Cardiac muscle cell (in vitro differentiated cells and primary cell): ENCODE data around the gene FKBP5. TPM values are rescaled to one million over a fixed set of nuclear protein-coding genes. Genes with fewer than 3 reads are reported as not detected.

Experiments
- DNase-seq, 2 donors: peaks; one replicate each; pipeline versions ENCODE4 v3.0.0 to v3.0.0-alpha.2; 2010 to 2017; ENCODE audit warnings: low read depth in 1 of 2, low spot score in 1 of 2
- H3K27ac ChIP-seq: fragments of 200-600 bp; sonication (generic); 2 replicates; pipeline ENCODE4 v1.5.1; 2016
- H3K27me3 ChIP-seq: fragments of 200-600 bp; sonication (generic); 2 replicates; pipeline ENCODE4 v1.6.0; 2016; ENCODE audit warnings: control low read depth
- H3K36me3 ChIP-seq: fragments of 200-600 bp; sonication (generic); 2 replicates; pipeline ENCODE4 v1.5.1; 2016; ENCODE audit warnings: control low read depth
- H3K4me1 ChIP-seq: fragments of 200-600 bp; sonication (generic); 2 replicates; pipeline ENCODE4 v1.8.1; 2017; ENCODE audit warnings: low read depth, mild to moderate bottlenecking, mixed run types
- H3K4me3 ChIP-seq: fragments of 200-600 bp; sonication (generic); 2 replicates; pipeline ENCODE4 v1.5.1; 2016; ENCODE audit warnings: mild to moderate bottlenecking
- H3K9me3 ChIP-seq: fragments of 200-600 bp; sonication (generic); 2 replicates; pipeline ENCODE4 v1.5.1; 2017; ENCODE audit warnings: low read depth, mild to moderate bottlenecking, control low read depth
- polyA plus RNA-seq: library from polyadenylated mRNA; unstranded; fragments of >200 nt; fragmentation: Nextera tagmentation; extraction: Ambion mirVana; gene quantifications from 2 replicates; pipeline ENCODE4 v1.2.1, GENCODE V29; 2016
- total RNA-seq: library from RNA; depleted of rRNA; stranded (reverse); fragments of >200 nt; gene quantifications from 2 replicates; pipeline ENCODE4 v1.2.3, GENCODE V29; 2016
- TF ChIP-seq, protein P1 (sequence below): IDR thresholded peaks from 2 replicates; pipeline ENCODE4 v1.5.1; 2012; ENCODE audit warnings: low read depth, mild to moderate bottlenecking, low read length

Gene FKBP5
- total and polyA plus RNA-seq, 2 experiments from 2014 or later: 32.4 to 53.0 TPM

DNA sequence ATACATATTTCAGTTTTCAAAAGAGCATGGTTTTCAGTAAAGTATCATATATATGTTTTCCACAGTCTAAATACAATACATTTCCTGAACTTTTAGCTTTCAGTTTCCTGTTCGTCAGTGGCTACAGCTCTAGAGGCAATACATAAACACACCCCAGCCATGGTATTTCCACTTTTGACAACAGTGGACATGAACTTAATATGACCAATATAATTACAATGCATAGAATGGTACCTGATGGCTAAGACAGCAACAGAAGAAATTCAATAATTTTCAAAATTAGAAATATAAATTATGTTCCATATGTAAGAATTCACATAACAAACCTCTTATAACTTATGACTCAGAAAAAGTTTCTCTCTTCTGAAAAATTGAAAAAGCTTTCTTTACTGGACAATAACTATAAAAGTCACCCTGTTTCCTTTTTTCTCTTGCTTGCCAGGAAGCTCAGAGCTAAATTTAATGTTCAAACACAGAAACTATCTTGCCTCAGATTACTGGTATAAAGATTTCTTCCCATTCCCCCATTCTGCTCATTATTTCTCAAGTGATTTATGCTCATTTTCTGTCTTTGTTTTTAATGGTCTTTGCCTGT lies 19.2 kb downstream of the FKBP5 start:
- no peak overlapping the region for H3K27ac ChIP-seq
- TF ChIP-seq, protein P1, sequence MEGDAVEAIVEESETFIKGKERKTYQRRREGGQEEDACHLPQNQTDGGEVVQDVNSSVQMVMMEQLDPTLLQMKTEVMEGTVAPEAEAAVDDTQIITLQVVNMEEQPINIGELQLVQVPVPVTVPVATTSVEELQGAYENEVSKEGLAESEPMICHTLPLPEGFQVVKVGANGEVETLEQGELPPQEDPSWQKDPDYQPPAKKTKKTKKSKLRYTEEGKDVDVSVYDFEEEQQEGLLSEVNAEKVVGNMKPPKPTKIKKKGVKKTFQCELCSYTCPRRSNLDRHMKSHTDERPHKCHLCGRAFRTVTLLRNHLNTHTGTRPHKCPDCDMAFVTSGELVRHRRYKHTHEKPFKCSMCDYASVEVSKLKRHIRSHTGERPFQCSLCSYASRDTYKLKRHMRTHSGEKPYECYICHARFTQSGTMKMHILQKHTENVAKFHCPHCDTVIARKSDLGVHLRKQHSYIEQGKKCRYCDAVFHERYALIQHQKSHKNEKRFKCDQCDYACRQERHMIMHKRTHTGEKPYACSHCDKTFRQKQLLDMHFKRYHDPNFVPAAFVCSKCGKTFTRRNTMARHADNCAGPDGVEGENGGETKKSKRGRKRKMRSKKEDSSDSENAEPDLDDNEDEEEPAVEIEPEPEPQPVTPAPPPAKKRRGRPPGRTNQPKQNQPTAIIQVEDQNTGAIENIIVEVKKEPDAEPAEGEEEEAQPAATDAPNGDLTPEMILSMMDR: no peak
- H3K4me3 ChIP-seq: no peak overlapping the region
- no peaks in the 10 kb centered on the region for H3K36me3 ChIP-seq
- no peaks in the 10 kb centered on the region for H3K9me3 ChIP-seq
- DNase-seq: peak in 1 of 2 donors; percentile 54
- H3K4me1 ChIP-seq: peaks cover 7% of the 10 kb centered on the region
- H3K27me3 ChIP-seq: no peaks in the 10 kb centered on the region

DNA sequence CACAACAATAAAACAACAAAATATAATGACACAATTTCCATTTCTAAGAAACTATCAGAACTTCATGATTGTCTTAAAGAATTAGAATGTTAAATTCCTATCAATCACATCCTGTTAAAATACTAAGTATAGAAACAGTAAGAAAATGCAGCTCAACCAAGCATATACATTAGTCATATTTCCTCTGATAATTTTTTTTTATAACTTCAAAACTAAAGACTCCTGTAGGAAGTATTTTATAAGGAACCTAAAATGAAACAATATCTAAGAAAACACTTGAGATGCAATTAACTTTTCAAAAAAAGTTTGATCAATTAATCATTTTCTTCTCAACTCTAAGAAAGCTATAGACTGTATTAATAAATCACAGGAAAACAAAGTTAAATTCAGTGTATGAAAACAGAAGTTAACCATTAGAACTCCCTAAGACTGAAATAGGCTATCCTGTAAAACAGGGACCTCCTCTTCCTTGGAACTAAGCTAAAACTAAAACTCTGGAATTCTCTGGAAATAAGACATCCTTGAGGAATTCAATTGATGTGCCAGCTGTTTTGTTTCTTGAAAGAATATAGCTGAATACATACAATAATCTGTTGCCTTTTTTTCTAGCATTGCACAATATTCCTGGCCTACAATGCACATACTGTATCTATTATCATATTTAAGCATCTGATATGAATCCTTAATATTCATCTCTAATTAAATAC lies 19.8 kb downstream of the FKBP5 start:
- peak in 1 of 2 donors; percentile 67 for DNase-seq
- no peaks in the 10 kb centered on the region for H3K36me3 ChIP-seq
- H3K27me3 ChIP-seq: no peaks in the 10 kb centered on the region
- TF ChIP-seq, protein P1: no peak
- no peaks in the 10 kb centered on the region for H3K9me3 ChIP-seq
- no peak overlapping the region for H3K4me3 ChIP-seq
- H3K27ac ChIP-seq: no peak overlapping the region
- H3K4me1 ChIP-seq: peaks cover 13% of the 10 kb centered on the region

DNA sequence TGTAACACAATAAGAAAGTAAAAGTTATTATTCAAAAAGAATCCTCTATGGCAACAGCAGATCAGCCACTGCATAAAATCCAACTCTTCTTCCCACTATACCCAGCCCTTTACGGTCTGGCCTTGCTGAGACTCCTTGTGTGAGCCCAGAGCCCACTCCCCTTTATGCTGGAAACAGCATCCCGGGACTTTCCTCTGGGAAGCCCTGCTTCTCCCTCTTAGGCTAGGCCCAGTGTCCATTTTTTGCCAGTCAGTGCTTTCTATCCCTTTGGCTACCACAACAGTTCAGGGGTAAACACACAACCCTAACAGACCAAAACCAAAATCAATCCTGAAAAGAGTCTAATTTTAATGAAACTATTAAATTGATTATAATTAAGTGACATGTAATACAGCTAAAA lies 20.6 kb downstream of the FKBP5 start:
- Histone ChIP-seq H3K27me3 (no peaks in the 10 kb centered on the region), H3K4me1 (peaks cover 19% of the 10 kb centered on the region), H3K36me3 (no peaks in the 10 kb centered on the region), H3K9me3 (no peaks in the 10 kb centered on the region), H3K4me3 (no peak overlapping the region), H3K27ac (no peak overlapping the region)
- no peak for DNase-seq
- TF ChIP-seq, protein P1: no peak

DNA sequence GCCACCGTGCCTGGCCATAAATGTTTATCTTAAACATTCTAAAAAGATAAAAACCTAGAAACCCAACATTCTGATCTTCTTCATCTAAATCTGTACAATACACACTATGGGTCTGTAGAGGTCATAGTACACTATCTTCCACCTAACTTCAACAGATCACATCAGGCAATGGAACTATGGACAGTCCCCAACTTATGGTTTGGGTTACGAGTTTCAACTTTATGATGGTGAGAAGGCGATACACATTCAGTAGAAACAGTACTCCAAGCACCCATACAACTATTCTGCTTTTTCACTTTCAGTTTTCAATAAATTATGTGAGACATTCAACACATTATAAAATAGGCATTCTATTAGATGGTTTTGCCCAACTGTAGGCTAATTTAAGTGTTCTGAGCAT lies 23.1 kb downstream of the FKBP5 start:
- Histone ChIP-seq H3K4me3 (no peak overlapping the region), H3K9me3 (no peaks in the 10 kb centered on the region), H3K27ac (no peak overlapping the region), H3K36me3 (no peaks in the 10 kb centered on the region), H3K27me3 (no peaks in the 10 kb centered on the region), H3K4me1 (peaks cover 26% of the 10 kb centered on the region)
- no peak for DNase-seq
- TF ChIP-seq, protein P1: no peak

DNA sequence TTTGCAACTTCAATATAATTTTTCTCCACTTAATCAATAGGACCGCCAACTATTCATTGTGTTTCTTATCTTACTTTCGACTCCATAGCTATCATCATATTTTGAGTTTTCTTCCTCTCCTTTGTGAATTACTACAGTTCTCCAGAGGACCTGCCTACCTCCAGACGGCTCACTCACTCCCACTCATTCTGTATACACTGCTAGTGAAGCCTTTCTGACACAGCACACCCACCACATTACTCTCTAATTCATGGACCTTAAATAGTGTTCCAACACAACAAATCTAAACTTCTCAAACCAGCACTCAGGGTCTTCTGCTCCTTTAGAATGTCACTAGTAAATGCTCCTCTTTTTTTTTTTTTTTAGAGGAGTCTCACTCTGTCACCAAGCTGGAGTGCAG lies 23.8 kb downstream of the FKBP5 start:
- H3K27ac ChIP-seq: no peak overlapping the region
- TF ChIP-seq, protein P1: no peak
- H3K36me3 ChIP-seq: no peaks in the 10 kb centered on the region
- H3K4me3 ChIP-seq: no peak overlapping the region
- H3K27me3 ChIP-seq: no peaks in the 10 kb centered on the region
- DNase-seq: peak in 1 of 2 donors; percentile 37
- no peaks in the 10 kb centered on the region for H3K9me3 ChIP-seq
- H3K4me1 ChIP-seq: peaks cover 26% of the 10 kb centered on the region
